Astrocyte (in vitro differentiated cells and primary cell): ENCODE measurements around the gene DPP9.

ENCODE experiments used
- EZH2 ChIP-seq: IDR thresholded peaks from 2 replicates; pipeline ENCODE4 v1.6.1; 2012; ENCODE audit warnings: mild to moderate bottlenecking, low read length, inconsistent platforms; ENCODE audit not compliant: insufficient read depth
- TF ChIP-seq, protein P1 (sequence below): IDR thresholded peaks from 2 replicates; pipeline ENCODE4 v1.5.1; 2011; ENCODE audit warnings: low read depth, mild to moderate bottlenecking, inconsistent platforms, low read length, moderate library complexity; ENCODE audit not compliant: insufficient read depth

- TF ChIP-seq, protein P1, sequence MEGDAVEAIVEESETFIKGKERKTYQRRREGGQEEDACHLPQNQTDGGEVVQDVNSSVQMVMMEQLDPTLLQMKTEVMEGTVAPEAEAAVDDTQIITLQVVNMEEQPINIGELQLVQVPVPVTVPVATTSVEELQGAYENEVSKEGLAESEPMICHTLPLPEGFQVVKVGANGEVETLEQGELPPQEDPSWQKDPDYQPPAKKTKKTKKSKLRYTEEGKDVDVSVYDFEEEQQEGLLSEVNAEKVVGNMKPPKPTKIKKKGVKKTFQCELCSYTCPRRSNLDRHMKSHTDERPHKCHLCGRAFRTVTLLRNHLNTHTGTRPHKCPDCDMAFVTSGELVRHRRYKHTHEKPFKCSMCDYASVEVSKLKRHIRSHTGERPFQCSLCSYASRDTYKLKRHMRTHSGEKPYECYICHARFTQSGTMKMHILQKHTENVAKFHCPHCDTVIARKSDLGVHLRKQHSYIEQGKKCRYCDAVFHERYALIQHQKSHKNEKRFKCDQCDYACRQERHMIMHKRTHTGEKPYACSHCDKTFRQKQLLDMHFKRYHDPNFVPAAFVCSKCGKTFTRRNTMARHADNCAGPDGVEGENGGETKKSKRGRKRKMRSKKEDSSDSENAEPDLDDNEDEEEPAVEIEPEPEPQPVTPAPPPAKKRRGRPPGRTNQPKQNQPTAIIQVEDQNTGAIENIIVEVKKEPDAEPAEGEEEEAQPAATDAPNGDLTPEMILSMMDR: no peak
- no peak for TF ChIP-seq EZH2
Measured at GRCh38 chr19:4759388-4760284, 36.0 kb upstream of the DPP9 start.
